ENCODE results near the gene CDC7. TPM values are rescaled to one million over a fixed set of nuclear protein-coding genes. Genes with fewer than 3 reads are reported as not detected.

Gene CDC7
- total RNA-seq, 1 experiment from 2014 or later: 24.5 TPM

DNA sequence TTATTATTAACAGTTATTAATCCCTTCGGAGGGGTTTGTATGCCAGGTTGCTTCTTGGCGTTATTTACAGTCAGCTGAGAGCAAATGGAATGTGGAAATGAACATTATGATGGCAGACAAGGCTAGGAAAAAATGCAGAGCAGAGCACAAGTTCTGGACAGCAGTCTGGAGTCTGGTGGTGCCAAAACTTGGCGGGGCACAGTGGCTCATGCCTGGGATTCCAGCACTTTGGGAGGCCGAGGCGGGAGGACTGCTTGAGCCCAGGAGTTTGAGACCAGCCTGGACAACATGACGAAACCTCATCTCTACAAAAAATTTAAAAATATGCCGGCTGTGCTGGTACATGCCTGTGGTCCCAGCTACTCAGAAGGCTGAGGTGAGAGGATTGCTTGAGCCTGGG lies 67.6 kb downstream of the CDC7 start:
- DNase-seq (ENCODE audit: low read depth, low spot score) (no peak), ATAC-seq (no peak)
- ChIA-PET POLR2A (no interaction called here), RAD21 (ENCODE audit: low non-redundant PET in 1 of 2, low total read pairs in 2 of 2, uncharacterized antibody in 2 of 2, unreplicated experiment in 2 of 2) (no interaction called here), CTCF (no interaction called here)
- no TSS peak for BruUV-seq (replicated peaks)
- H3K27ac ChIP-seq (ENCODE audit: low read depth, low read length): no peak overlapping the region
- H3K9me3 ChIP-seq (ENCODE audit: control insufficient read depth in 1 of 2, insufficient read depth in 1 of 2, low read depth in 1 of 2, low read length in 2 of 2): peaks cover 0 to 3% of the 10 kb centered on the region in 2 experiments; a peak in 1 of 4 replicates
- no peak for TF ChIP-seq FOSL1 (IDR thresholded peaks at IDR 0.05; ENCODE audit: low read depth)
- no peak for TF ChIP-seq YY1 (IDR thresholded peaks at IDR 0.05; ENCODE audit: extremely low read depth, insufficient replicate concordance, low read depth, low read length)
- TF ChIP-seq SRF (IDR thresholded peaks at IDR 0.05; ENCODE audit: low read depth): no peak
- no peak for TF ChIP-seq SIN3A (IDR thresholded peaks at IDR 0.05; ENCODE audit: low read depth)
- no peak for TF ChIP-seq CBX3 (IDR thresholded peaks at IDR 0.05; ENCODE audit: low read depth)
- TF ChIP-seq, protein P1, sequence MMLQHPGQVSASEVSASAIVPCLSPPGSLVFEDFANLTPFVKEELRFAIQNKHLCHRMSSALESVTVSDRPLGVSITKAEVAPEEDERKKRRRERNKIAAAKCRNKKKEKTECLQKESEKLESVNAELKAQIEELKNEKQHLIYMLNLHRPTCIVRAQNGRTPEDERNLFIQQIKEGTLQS (IDR thresholded peaks at IDR 0.05): no peak
- no peak for TF ChIP-seq POLR2A (IDR thresholded peaks at IDR 0.05; ENCODE audit: borderline replicate concordance, extremely low read depth, insufficient read depth, insufficient read length)
- TF ChIP-seq SP1 (IDR thresholded peaks at IDR 0.05; ENCODE audit: low read depth): no peak
- TF ChIP-seq EZH2phosphoT487 (IDR thresholded peaks at IDR 0.05; ENCODE audit: borderline replicate concordance): no peak
- TF ChIP-seq, protein P2, sequence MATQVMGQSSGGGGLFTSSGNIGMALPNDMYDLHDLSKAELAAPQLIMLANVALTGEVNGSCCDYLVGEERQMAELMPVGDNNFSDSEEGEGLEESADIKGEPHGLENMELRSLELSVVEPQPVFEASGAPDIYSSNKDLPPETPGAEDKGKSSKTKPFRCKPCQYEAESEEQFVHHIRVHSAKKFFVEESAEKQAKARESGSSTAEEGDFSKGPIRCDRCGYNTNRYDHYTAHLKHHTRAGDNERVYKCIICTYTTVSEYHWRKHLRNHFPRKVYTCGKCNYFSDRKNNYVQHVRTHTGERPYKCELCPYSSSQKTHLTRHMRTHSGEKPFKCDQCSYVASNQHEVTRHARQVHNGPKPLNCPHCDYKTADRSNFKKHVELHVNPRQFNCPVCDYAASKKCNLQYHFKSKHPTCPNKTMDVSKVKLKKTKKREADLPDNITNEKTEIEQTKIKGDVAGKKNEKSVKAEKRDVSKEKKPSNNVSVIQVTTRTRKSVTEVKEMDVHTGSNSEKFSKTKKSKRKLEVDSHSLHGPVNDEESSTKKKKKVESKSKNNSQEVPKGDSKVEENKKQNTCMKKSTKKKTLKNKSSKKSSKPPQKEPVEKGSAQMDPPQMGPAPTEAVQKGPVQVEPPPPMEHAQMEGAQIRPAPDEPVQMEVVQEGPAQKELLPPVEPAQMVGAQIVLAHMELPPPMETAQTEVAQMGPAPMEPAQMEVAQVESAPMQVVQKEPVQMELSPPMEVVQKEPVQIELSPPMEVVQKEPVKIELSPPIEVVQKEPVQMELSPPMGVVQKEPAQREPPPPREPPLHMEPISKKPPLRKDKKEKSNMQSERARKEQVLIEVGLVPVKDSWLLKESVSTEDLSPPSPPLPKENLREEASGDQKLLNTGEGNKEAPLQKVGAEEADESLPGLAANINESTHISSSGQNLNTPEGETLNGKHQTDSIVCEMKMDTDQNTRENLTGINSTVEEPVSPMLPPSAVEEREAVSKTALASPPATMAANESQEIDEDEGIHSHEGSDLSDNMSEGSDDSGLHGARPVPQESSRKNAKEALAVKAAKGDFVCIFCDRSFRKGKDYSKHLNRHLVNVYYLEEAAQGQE (IDR thresholded peaks at IDR 0.05; ENCODE audit: low read depth): no peak
- TF ChIP-seq RAD21 (IDR thresholded peaks at IDR 0.05; ENCODE audit: low read depth): no peak
- TF ChIP-seq, protein P3, sequence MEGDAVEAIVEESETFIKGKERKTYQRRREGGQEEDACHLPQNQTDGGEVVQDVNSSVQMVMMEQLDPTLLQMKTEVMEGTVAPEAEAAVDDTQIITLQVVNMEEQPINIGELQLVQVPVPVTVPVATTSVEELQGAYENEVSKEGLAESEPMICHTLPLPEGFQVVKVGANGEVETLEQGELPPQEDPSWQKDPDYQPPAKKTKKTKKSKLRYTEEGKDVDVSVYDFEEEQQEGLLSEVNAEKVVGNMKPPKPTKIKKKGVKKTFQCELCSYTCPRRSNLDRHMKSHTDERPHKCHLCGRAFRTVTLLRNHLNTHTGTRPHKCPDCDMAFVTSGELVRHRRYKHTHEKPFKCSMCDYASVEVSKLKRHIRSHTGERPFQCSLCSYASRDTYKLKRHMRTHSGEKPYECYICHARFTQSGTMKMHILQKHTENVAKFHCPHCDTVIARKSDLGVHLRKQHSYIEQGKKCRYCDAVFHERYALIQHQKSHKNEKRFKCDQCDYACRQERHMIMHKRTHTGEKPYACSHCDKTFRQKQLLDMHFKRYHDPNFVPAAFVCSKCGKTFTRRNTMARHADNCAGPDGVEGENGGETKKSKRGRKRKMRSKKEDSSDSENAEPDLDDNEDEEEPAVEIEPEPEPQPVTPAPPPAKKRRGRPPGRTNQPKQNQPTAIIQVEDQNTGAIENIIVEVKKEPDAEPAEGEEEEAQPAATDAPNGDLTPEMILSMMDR (IDR thresholded peaks at IDR 0.05 in 2 of 3, conservative IDR thresholded peaks at IDR 0.05 in 1 of 3; ENCODE audit: borderline replicate concordance in 1 of 3, insufficient read depth in 1 of 3, low read depth in 2 of 3, low read length in 2 of 3): no peak
- H3K4me3 ChIP-seq (replicated peaks in 1 of 2; ENCODE audit: low read depth in 1 of 2, low read length in 2 of 2): no peak overlapping the region
- no peaks in the 10 kb centered on the region for H3K36me3 ChIP-seq (ENCODE audit: control insufficient read depth in 1 of 2, insufficient read depth in 2 of 2, low read length in 2 of 2)
- peaks cover 0 to 27% of the 10 kb centered on the region in 2 experiments; a peak in 3 of 4 replicates for H3K4me1 ChIP-seq (ENCODE audit: control insufficient read depth in 1 of 2, insufficient read depth in 2 of 2, low read length in 2 of 2)
- no peaks in the 10 kb centered on the region for H3K9me2 ChIP-seq (ENCODE audit: insufficient read depth)
- H3K9ac ChIP-seq (ENCODE audit: low read length): no peak overlapping the region
- no peak overlapping the region for H3K4me2 ChIP-seq (ENCODE audit: low read length)
- H3K79me2 ChIP-seq (ENCODE audit: insufficient read depth, low read length): no peaks in the 10 kb centered on the region
- H2AFZ ChIP-seq (ENCODE audit: low read depth, low read length, poor library complexity, severe bottlenecking): no peak overlapping the region
- no peaks in the 10 kb centered on the region for H4K20me1 ChIP-seq (ENCODE audit: insufficient read depth)
- H3K27me3 ChIP-seq (ENCODE audit: insufficient read depth, low read length): no peaks in the 10 kb centered on the region
- intact Hi-C loops (cut with micrococcal nuclease): no loop called here

Measured in HCT116 (cell line).